HepG2 (cell line): ENCODE data around the gene ARPC1A. TPM values are rescaled to one million over a fixed set of nuclear protein-coding genes. Genes with fewer than 3 reads are reported as not detected.
A peak's percentile ranks its signal among the peaks of the same experiment; 100 is the strongest.

Source experiments
- EZH2 ChIP-seq: conservative IDR thresholded peaks from 2 replicates; pipeline ENCODE4 v1.6.1; 2012; ENCODE audit warnings: mild to moderate bottlenecking, low read depth, low read length, moderate library complexity
- MAZ ChIP-seq, 2 experiments: sonication (generic) in 1 of 2; formaldehyde crosslinking in 1 of 2; IDR thresholded peaks; 2 replicates each; pipeline versions ENCODE4 v1.5.0 to v1.6.1; 2012 to 2020; ENCODE audit warnings: low read depth in 2 of 2, mild to moderate bottlenecking in 2 of 2, borderline replicate concordance in 1 of 2, improper control_type of control experiment in 1 of 2, low read length in 1 of 2, missing genetic modification reagents in 1 of 2, moderate library complexity in 1 of 2
- NFYB ChIP-seq: sonication (generic); formaldehyde crosslinking; IDR thresholded peaks from 2 replicates; pipeline ENCODE4 v1.4.0; 2020; ENCODE audit warnings: missing genetic modification reagents
- NPAS2 ChIP-seq: sonication (generic); formaldehyde crosslinking; IDR thresholded peaks from 2 replicates; pipeline ENCODE4 v1.8.0; 2022; ENCODE audit warnings: mild to moderate bottlenecking, missing genetic modification reagents, borderline replicate concordance
- SIX1 ChIP-seq: sonication (generic); formaldehyde crosslinking; IDR thresholded peaks from 2 replicates; pipeline ENCODE4 v1.4.0; 2020; ENCODE audit warnings: missing genetic modification reagents, borderline replicate concordance
- ZBTB10 ChIP-seq: sonication (generic); formaldehyde crosslinking; IDR thresholded peaks from 2 replicates; pipeline ENCODE4 v1.4.0; 2020; ENCODE audit warnings: missing genetic modification reagents, borderline replicate concordance
- ZNF121 ChIP-seq: sonication (generic); formaldehyde crosslinking; IDR thresholded peaks from 2 replicates; pipeline ENCODE4 v1.5.0; 2020; ENCODE audit warnings: mild to moderate bottlenecking, missing genetic modification reagents
- ZNF331 ChIP-seq: sonication (generic); formaldehyde crosslinking; IDR thresholded peaks from 2 replicates; pipeline ENCODE4 v1.4.0; 2020; ENCODE audit warnings: missing genetic modification reagents
- ZNF460 ChIP-seq: sonication (generic); formaldehyde crosslinking; IDR thresholded peaks from 2 replicates; pipeline ENCODE4 v1.5.1; 2020; ENCODE audit warnings: missing genetic modification reagents, mild to moderate bottlenecking, borderline replicate concordance
- polyA plus RNA-seq, 8 experiments: library from polyadenylated mRNA; depleted of rRNA in 3 of 8; stranded (reverse) in 7 of 8; unstranded in 1 of 8; fragments of >200 nt; fragmentation: Illumina TruSeq in 4 of 8; extraction: Trizol in 4 of 8; gene quantifications; 2 replicates each; pipeline versions ENCODE4 v1.2.1 to v1.2.3, GENCODE V29; 2011 to 2016; ENCODE audit warnings: low read depth in 4 of 8, missing spikeins in 1 of 8, mixed read lengths in 1 of 8; ENCODE audit not compliant: insufficient read depth in 1 of 8
- total RNA-seq, 5 experiments: library from RNA; depleted of rRNA; stranded (reverse); fragments of >200 nt; fragmentation: Illumina TruSeq; extraction: Trizol; gene quantifications; 2 replicates each; pipeline ENCODE4 v1.2.3, GENCODE V29; 2016; ENCODE audit warnings: low read depth in 1 of 5
- TF ChIP-seq, protein P1 (sequence below), 2 experiments: sonication (generic) in 1 of 2; formaldehyde crosslinking in 1 of 2; IDR thresholded peaks; 2 replicates each; pipeline versions ENCODE4 v1.4.0 to v1.6.1; 2018 to 2020; ENCODE audit warnings: missing genetic modification reagents in 2 of 2, borderline replicate concordance in 1 of 2, low read depth in 1 of 2, mild to moderate bottlenecking in 1 of 2, missing biosample characterization in 1 of 2
- TF ChIP-seq, protein P2 (sequence below): sonication (generic); formaldehyde crosslinking; IDR thresholded peaks from 2 replicates; pipeline ENCODE4 v1.5.0; 2020; ENCODE audit warnings: mild to moderate bottlenecking, missing genetic modification reagents
- TF ChIP-seq, protein P3 (sequence below): sonication (generic); formaldehyde crosslinking; IDR thresholded peaks from 2 replicates; pipeline ENCODE4 v1.4.0; 2020; ENCODE audit warnings: missing genetic modification reagents, borderline replicate concordance

The ARPC1A gene
- total and polyA plus RNA-seq, 2 of the 13 experiments (the other 11 are each of a cell fraction or from before 2014, with no cell fraction given), result 44.3 to 88.5 TPM

DNA sequence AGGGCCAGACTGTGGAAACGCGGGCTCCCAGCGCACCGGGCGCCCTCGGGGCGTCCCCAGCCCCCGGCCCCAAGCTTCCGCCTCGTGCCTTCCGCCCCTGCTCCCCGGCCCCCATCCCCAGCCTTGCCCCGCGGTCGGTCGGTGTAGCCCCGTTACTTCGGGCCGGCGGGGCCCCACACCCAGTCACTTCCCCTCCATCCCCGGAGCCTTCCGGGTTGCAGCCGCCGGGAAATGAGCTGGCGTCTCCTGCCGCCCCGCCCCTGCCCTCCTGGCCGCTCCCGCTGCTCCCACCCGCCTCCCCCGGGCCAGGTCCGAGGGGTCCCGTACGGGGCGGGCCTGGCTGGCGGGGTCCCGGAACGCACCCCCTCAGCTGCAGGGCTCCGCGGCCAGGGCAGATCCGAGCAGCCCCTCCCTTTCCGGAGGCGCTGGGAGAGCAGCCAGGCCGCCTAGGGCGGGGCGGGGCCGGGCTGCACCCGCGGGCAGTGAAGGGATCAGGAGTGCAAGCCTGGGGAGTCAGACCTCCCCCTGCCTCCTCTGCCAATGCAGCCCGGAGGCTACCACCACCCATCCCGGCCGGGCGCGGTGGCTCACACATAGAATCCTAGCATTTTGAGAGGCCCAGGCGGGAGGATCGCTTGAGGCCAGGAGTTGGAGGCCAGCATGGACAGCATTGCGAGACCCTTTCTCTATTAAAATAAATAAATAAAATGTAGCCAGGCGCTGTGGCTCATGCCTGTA, 49.5 kb downstream of the ARPC1A start (continued):
- TF ChIP-seq ZBTB10 (CRISPR knock-in tag) (peak; percentile 78), ZNF331 (CRISPR knock-in tag) (no peak), ZNF460 (CRISPR knock-in tag) (no peak), ZNF121 (CRISPR knock-in tag) (peak; percentile 83), MAZ (IDR thresholded peaks at IDR 0.05; ENCODE audit: borderline replicate concordance, low read depth, low read length) (peak; percentile 49), MAZ (CRISPR knock-in tag; IDR thresholded peaks at IDR 0.05; ENCODE audit: low read depth) (peak; percentile 63; the same call in 1 of the 2 replicates), EZH2 (no peak), NFYB (CRISPR knock-in tag) (no peak), NPAS2 (CRISPR knock-in tag) (no peak), SIX1 (CRISPR knock-in tag) (no peak)
- TF ChIP-seq, protein P1, sequence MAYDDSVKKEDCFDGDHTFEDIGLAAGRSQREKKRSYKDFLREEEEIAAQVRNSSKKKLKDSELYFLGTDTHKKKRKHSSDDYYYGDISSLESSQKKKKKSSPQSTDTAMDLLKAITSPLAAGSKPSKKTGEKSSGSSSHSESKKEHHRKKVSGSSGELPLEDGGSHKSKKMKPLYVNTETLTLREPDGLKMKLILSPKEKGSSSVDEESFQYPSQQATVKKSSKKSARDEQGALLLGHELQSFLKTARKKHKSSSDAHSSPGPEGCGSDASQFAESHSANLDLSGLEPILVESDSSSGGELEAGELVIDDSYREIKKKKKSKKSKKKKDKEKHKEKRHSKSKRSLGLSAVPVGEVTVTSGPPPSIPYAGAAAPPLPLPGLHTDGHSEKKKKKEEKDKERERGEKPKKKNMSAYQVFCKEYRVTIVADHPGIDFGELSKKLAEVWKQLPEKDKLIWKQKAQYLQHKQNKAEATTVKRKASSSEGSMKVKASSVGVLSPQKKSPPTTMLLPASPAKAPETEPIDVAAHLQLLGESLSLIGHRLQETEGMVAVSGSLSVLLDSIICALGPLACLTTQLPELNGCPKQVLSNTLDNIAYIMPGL (CRISPR knock-in tag; IDR thresholded peaks at IDR 0.05; ENCODE audit: borderline replicate concordance in 1 of 2, low read depth in 1 of 2), result peak in 1 of 2 experiments; percentile 34; a peak in 1 of 4 replicates
- TF ChIP-seq, protein P2, sequence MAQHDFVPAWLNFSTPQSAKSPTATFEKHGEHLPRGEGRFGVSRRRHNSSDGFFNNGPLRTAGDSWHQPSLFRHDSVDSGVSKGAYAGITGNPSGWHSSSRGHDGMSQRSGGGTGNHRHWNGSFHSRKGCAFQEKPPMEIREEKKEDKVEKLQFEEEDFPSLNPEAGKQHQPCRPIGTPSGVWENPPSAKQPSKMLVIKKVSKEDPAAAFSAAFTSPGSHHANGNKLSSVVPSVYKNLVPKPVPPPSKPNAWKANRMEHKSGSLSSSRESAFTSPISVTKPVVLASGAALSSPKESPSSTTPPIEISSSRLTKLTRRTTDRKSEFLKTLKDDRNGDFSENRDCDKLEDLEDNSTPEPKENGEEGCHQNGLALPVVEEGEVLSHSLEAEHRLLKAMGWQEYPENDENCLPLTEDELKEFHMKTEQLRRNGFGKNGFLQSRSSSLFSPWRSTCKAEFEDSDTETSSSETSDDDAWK (CRISPR knock-in tag), result no peak
- TF ChIP-seq, protein P3, sequence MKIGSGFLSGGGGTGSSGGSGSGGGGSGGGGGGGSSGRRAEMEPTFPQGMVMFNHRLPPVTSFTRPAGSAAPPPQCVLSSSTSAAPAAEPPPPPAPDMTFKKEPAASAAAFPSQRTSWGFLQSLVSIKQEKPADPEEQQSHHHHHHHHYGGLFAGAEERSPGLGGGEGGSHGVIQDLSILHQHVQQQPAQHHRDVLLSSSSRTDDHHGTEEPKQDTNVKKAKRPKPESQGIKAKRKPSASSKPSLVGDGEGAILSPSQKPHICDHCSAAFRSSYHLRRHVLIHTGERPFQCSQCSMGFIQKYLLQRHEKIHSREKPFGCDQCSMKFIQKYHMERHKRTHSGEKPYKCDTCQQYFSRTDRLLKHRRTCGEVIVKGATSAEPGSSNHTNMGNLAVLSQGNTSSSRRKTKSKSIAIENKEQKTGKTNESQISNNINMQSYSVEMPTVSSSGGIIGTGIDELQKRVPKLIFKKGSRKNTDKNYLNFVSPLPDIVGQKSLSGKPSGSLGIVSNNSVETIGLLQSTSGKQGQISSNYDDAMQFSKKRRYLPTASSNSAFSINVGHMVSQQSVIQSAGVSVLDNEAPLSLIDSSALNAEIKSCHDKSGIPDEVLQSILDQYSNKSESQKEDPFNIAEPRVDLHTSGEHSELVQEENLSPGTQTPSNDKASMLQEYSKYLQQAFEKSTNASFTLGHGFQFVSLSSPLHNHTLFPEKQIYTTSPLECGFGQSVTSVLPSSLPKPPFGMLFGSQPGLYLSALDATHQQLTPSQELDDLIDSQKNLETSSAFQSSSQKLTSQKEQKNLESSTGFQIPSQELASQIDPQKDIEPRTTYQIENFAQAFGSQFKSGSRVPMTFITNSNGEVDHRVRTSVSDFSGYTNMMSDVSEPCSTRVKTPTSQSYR (CRISPR knock-in tag), result no peak
